Panc1 (cell line): Measurements from ENCODE around the gene COIL. TPM values are rescaled to one million over a fixed set of nuclear protein-coding genes. Genes with fewer than 3 reads are reported as not detected.

ENCODE experiments used
- ATAC-seq: fragments of 200-7000 bp; cut with Tn5 transposase; 2 replicates; pipeline ENCODE4 v1.9.1; 2020; ENCODE audit warnings: mild to moderate bottlenecking, moderate library complexity
- BruUV-seq: library from RNA; stranded (reverse); fragments of 400-500 nt; replicated peaks from 2 replicates; lab custom pipeline; 2021; lab: Mats Ljungman, UMichigan
- CTCF ChIA-PET: fragments of 300-600 bp; sonication (Branson Sonifier 250); formaldehyde crosslinking; loops from one replicate; lab custom pipeline; 2022; ENCODE audit warnings: antibody characterized with exemption; lab: Charles Lee
- POLR2A ChIA-PET: fragments of 300-600 bp; sonication (Branson Sonifier 250); formaldehyde crosslinking; loops from one replicate; lab custom pipeline; 2022; ENCODE audit warnings: antibody characterized with exemption; lab: Charles Lee
- DNase-seq: peaks from one replicate; pipeline ENCODE4 v3.0.0-alpha.2; 2010; ENCODE audit warnings: low read depth, low spot score
- H3K27ac ChIP-seq: 2 replicates; pipeline ENCODE4 v1.5.1; 2011; ENCODE audit warnings: mild to moderate bottlenecking, low read length, inconsistent platforms
- H3K27me3 ChIP-seq: fragments of 200-500 bp; sonication (Bioruptor generic); 2 replicates; pipeline ENCODE4 v1.6.0; 2014; ENCODE audit warnings: low read length, inconsistent platforms; ENCODE audit not compliant: control insufficient read depth, insufficient read depth
- H3K36me3 ChIP-seq: fragments of 200-500 bp; sonication (Bioruptor generic); 2 replicates; pipeline ENCODE4 v1.5.1; 2014; ENCODE audit warnings: inconsistent platforms, mild to moderate bottlenecking, low read length, moderate library complexity; ENCODE audit not compliant: control insufficient read depth, insufficient read depth
- H3K4me1 ChIP-seq: 2 replicates; pipeline ENCODE4 v1.5.1; 2011; ENCODE audit warnings: inconsistent platforms, mild to moderate bottlenecking, low read length, moderate library complexity; ENCODE audit not compliant: control insufficient read depth, insufficient read depth
- H3K4me3 ChIP-seq, 2 experiments: 2 replicates each; pipeline ENCODE4 v1.5.1; 2011 to 2012; ENCODE audit warnings: low read depth in 2 of 2, low read length in 2 of 2, mild to moderate bottlenecking in 2 of 2, inconsistent platforms in 1 of 2, moderate library complexity in 1 of 2
- H3K9me3 ChIP-seq: fragments of 200-500 bp; sonication (Bioruptor generic); 2 replicates; pipeline ENCODE4 v1.5.1; 2014; ENCODE audit warnings: low read depth, mild to moderate bottlenecking, inconsistent platforms, low read length, moderate library complexity; ENCODE audit not compliant: control insufficient read depth, insufficient read depth
- CTCF ChIP-seq: fragments of 450-650 bp; IDR thresholded peaks from 2 replicates; pipeline ENCODE4 v1.5.1; 2017; ENCODE audit warnings: mild to moderate bottlenecking
- POLR2AphosphoS5 ChIP-seq: IDR thresholded peaks from 2 replicates; pipeline ENCODE4 v1.6.1; 2012; ENCODE audit warnings: mild to moderate bottlenecking, low read depth, low read length, moderate library complexity
- SIN3A ChIP-seq: IDR thresholded peaks from 2 replicates; pipeline ENCODE4 v1.6.1; 2012; ENCODE audit warnings: low read depth, mild to moderate bottlenecking, low read length, moderate library complexity, borderline replicate concordance; ENCODE audit not compliant: insufficient read depth
- TCF7L2 ChIP-seq: IDR thresholded peaks from 2 replicates; pipeline ENCODE4 v1.6.1; 2011; ENCODE audit warnings: mild to moderate bottlenecking, low read depth, low read length, inconsistent platforms
- in situ Hi-C: cut with HindIII; loops from 2 replicates; pipeline ENCODE4 v1.10.0; 2016; ENCODE audit warnings: low sequenced_read_pairs, low pct_unique_long_range_greater_than_20kb
- intact Hi-C: fragments of 100-400 bp; cut with micrococcal nuclease; formaldehyde crosslinking; loops from one replicate; pipeline ENCODE4 v1.10.0; 2022; ENCODE audit not compliant: unreplicated experiment
- total RNA-seq: library from RNA; stranded (reverse); gene quantifications from one replicate; pipeline ENCODE4 v1.2.1, GENCODE V29; 2021; ENCODE audit not compliant: unreplicated experiment
- TF ChIP-seq, protein P1 (sequence below), 2 experiments: IDR thresholded peaks; 2 replicates each; pipeline ENCODE4 v1.6.1; 2011 to 2012; ENCODE audit warnings: low read depth in 2 of 2, control low read depth in 1 of 2, low read length in 1 of 2, mild to moderate bottlenecking in 1 of 2, moderate library complexity in 1 of 2; ENCODE audit not compliant: insufficient read depth in 1 of 2

Gene COIL
- total RNA-seq, 1 experiment from 2014 or later, result 32.9 TPM

DNA sequence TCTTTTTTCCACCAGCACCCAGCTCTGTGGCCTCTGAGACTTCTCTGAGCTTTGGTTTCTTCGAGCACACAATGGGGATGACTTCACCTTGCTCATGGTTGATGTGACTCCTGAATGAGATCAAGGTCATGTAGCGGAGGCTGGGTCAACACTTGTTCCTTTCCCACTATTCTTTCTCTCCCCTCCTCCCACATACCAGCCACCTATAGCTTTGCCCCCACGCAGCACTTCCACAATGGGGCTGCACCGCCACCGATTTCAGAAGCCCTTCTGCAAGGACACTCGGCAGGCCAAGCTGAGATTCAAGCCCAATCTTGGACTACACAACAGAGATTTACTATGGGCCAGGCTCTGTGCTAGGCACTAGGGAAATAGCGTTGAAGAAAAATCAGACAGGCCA is 61.4 kb downstream of the COIL start:
- intact Hi-C loops (no loop called here), in situ Hi-C loops (no loop called here)
- no TSS peak for BruUV-seq
- TF ChIP-seq POLR2AphosphoS5 (no peak), SIN3A (no peak), TCF7L2 (no peak), CTCF (no peak)
- TF ChIP-seq, protein P1, sequence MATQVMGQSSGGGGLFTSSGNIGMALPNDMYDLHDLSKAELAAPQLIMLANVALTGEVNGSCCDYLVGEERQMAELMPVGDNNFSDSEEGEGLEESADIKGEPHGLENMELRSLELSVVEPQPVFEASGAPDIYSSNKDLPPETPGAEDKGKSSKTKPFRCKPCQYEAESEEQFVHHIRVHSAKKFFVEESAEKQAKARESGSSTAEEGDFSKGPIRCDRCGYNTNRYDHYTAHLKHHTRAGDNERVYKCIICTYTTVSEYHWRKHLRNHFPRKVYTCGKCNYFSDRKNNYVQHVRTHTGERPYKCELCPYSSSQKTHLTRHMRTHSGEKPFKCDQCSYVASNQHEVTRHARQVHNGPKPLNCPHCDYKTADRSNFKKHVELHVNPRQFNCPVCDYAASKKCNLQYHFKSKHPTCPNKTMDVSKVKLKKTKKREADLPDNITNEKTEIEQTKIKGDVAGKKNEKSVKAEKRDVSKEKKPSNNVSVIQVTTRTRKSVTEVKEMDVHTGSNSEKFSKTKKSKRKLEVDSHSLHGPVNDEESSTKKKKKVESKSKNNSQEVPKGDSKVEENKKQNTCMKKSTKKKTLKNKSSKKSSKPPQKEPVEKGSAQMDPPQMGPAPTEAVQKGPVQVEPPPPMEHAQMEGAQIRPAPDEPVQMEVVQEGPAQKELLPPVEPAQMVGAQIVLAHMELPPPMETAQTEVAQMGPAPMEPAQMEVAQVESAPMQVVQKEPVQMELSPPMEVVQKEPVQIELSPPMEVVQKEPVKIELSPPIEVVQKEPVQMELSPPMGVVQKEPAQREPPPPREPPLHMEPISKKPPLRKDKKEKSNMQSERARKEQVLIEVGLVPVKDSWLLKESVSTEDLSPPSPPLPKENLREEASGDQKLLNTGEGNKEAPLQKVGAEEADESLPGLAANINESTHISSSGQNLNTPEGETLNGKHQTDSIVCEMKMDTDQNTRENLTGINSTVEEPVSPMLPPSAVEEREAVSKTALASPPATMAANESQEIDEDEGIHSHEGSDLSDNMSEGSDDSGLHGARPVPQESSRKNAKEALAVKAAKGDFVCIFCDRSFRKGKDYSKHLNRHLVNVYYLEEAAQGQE (IDR thresholded peaks at IDR 0.05; ENCODE audit: insufficient read depth in 1 of 2, low read depth in 2 of 2, low read length in 1 of 2), result no peak
- ChIA-PET POLR2A (no interaction called here), CTCF (interaction anchor here (0.6 kb wide), 1 partner anchor 40 kb away, joined by 3 read pairs; no protein-coding TSS in a partner anchor)
- no peak for DNase-seq
- H3K4me1 ChIP-seq, result no peaks in the 10 kb centered on the region
- no peaks in the 10 kb centered on the region for H3K27me3 ChIP-seq
- no peak overlapping the region for H3K27ac ChIP-seq
- H3K36me3 ChIP-seq, result peaks cover 20% of the 10 kb centered on the region
- no peak overlapping the region for H3K4me3 ChIP-seq
- no peak for ATAC-seq
- H3K9me3 ChIP-seq, result no peaks in the 10 kb centered on the region

DNA sequence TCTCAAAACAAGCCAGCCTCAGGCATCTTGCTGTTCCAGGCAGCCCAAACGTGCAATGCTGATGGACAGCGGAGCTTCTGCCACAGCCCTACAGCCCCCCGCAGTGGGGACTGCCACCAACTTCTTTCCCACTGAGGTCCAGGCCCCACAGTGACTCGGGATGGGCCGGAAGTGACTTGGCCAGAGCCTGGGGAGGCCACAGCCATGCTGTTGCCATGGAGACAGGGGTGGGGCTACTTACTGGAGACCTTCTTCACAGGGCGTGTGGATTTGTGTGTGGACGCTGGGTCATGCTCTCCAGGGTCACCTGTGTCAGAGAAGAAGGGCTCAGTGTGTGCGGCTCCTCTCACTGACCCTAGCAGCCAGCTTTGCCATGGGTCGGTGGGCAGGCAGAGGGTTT is 62.0 kb downstream of the COIL start:
- BruUV-seq, result TSS peak; percentile 54
- H3K27me3 ChIP-seq, result no peaks in the 10 kb centered on the region
- peaks cover 15% of the 10 kb centered on the region for H3K36me3 ChIP-seq
- in situ Hi-C loops (no loop called here), intact Hi-C loops (no loop called here)
- no peaks in the 10 kb centered on the region for H3K9me3 ChIP-seq
- H3K27ac ChIP-seq, result no peak overlapping the region
- no peaks in the 10 kb centered on the region for H3K4me1 ChIP-seq
- ChIA-PET POLR2A (no interaction called here), CTCF (no interaction called here)
- no peak overlapping the region for H3K4me3 ChIP-seq
- ATAC-seq, result no peak
- TF ChIP-seq, protein P1 (IDR thresholded peaks at IDR 0.05; ENCODE audit: insufficient read depth in 1 of 2, low read depth in 2 of 2, low read length in 1 of 2), result no peak
- TF ChIP-seq SIN3A, result no peak
- no peak for TF ChIP-seq POLR2AphosphoS5
- no peak for TF ChIP-seq TCF7L2
- no peak for TF ChIP-seq CTCF
- no peak for DNase-seq
